ENCODE results near the gene CD79B. TPM values are rescaled to one million over a fixed set of nuclear protein-coding genes. Genes with fewer than 3 reads are reported as not detected.
A peak's percentile ranks its signal among the peaks of the same experiment; 100 is the strongest.

CD79B gene
- total RNA-seq, 1 experiment from 2014 or later: 0.59 TPM

DNA sequence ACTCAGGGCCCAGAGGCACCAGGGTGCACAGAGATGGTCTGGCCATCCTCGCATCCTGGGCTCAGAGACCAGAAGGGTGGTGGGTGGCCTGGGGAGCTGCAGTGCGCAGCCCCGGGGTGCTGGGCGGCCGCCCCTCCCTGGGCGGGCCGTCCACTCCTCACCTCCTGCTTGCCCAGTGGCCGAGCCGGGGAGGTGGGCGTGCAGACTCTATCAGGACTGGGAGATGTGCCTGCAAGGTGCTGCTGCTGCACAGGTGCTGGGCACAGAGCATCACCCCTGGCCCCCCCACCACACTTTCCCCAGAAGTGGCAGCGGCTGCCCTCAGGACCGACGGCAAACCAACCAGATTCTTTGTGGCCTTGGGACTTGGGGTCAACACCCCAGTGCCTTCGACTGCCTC lies 40.7 kb upstream of the CD79B start, which contains the start of gene SCN4A:
Gene SCN4A (minus strand): TSS at position 123 of the 400 bp plus-strand sequence. CDS start 77 bp downstream, at position 46.
- RAD21 ChIA-PET (ENCODE audit: low non-redundant PET in 1 of 2, low total read pairs in 2 of 2, uncharacterized antibody in 2 of 2, unreplicated experiment in 2 of 2): no interaction called here
- H3K4me1 ChIP-seq (ENCODE audit: control insufficient read depth in 1 of 2, insufficient read depth in 2 of 2, low read length in 2 of 2): peaks cover 23 to 42% of the 10 kb centered on the region in 2 experiments
- H2AFZ ChIP-seq (ENCODE audit: low read depth, low read length, poor library complexity, severe bottlenecking): no peak within 1 kb of the TSS
- no peak for ATAC-seq
- H3K27ac ChIP-seq (ENCODE audit: low read depth, low read length): peak within 1 kb of the TSS; percentile 46; the same call in 1 of the 2 replicates
- TF ChIP-seq ZNF274 (IDR thresholded peaks at IDR 0.05; ENCODE audit: low read depth, low read length) (no peak), POLR2A (IDR thresholded peaks at IDR 0.05; ENCODE audit: borderline replicate concordance, extremely low read depth, insufficient read depth, insufficient read length) (no peak), SP1 (IDR thresholded peaks at IDR 0.05; ENCODE audit: low read depth) (no peak), EGR1 (IDR thresholded peaks at IDR 0.05; ENCODE audit: low read depth) (no peak)
- no peaks in the 10 kb centered on the region for H3K27me3 ChIP-seq (ENCODE audit: insufficient read depth, low read length)
- H3K9me3 ChIP-seq (ENCODE audit: control insufficient read depth in 1 of 2, insufficient read depth in 1 of 2, low read depth in 1 of 2, low read length in 2 of 2): no peaks in the 10 kb centered on the region
- H4K20me1 ChIP-seq (ENCODE audit: insufficient read depth): no peaks in the 10 kb centered on the region
- DNase-seq (ENCODE audit: low read depth, low spot score): no peak
- H3K4me3 ChIP-seq (replicated peaks in 1 of 2; ENCODE audit: low read depth in 1 of 2, low read length in 2 of 2): peak within 1 kb of the TSS in 1 of 2 experiments; percentile 44; a peak in 2 of 4 replicates
- no peaks in the 10 kb centered on the region for H3K9me2 ChIP-seq (ENCODE audit: insufficient read depth)
- H3K36me3 ChIP-seq (ENCODE audit: control insufficient read depth in 1 of 2, insufficient read depth in 2 of 2, low read length in 2 of 2): no peaks in the 10 kb centered on the region
- CTCF ChIA-PET: no interaction called here
- POLR2A ChIA-PET: no interaction called here
- BruUV-seq (replicated peaks): no TSS peak
- H3K4me2 ChIP-seq (ENCODE audit: low read length): peak within 1 kb of the TSS; percentile 78
- no peaks in the 10 kb centered on the region for H3K79me2 ChIP-seq (ENCODE audit: insufficient read depth, low read length)
- peak within 1 kb of the TSS; percentile 32; the same call in 1 of the 2 replicates for H3K9ac ChIP-seq (ENCODE audit: low read length)
- intact Hi-C loops (cut with micrococcal nuclease): no loop called here

DNA sequence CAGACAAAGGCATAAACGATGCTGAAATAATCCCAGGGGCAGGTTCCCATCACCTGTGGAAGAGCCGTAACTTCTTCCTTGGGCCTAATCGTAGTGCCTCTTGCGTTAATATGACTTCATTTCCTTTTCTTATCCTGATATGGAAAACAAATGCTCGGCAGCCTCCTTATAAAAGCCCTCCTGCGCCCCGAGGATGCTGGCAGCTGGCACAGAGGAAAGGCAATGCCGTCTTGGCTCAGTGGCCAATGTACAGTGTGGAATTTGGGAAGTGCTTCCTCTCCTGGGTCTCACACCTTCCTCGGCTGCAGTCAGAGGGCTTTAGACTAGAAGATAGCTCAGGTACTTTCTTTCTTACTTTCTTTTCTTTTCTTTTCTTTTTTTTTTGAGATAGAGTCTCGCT lies 37.1 kb upstream of the CD79B start:
- no peak overlapping the region for H3K4me2 ChIP-seq (ENCODE audit: low read length)
- ChIA-PET RAD21 (ENCODE audit: low non-redundant PET in 1 of 2, low total read pairs in 2 of 2, uncharacterized antibody in 2 of 2, unreplicated experiment in 2 of 2) (no interaction called here), POLR2A (no interaction called here), CTCF (interaction anchor here (1.6 kb wide), 1 partner anchor 22 kb away, joined by 7 read pairs; no protein-coding TSS in a partner anchor)
- H3K27me3 ChIP-seq (ENCODE audit: insufficient read depth, low read length): no peaks in the 10 kb centered on the region
- H3K9me3 ChIP-seq (ENCODE audit: control insufficient read depth in 1 of 2, insufficient read depth in 1 of 2, low read depth in 1 of 2, low read length in 2 of 2): no peaks in the 10 kb centered on the region
- no peak overlapping the region for H2AFZ ChIP-seq (ENCODE audit: low read depth, low read length, poor library complexity, severe bottlenecking)
- no peak for DNase-seq (ENCODE audit: low read depth, low spot score)
- no peaks in the 10 kb centered on the region for H3K9me2 ChIP-seq (ENCODE audit: insufficient read depth)
- no peak for ATAC-seq
- H3K36me3 ChIP-seq (ENCODE audit: control insufficient read depth in 1 of 2, insufficient read depth in 2 of 2, low read length in 2 of 2): no peaks in the 10 kb centered on the region
- H3K4me1 ChIP-seq (ENCODE audit: control insufficient read depth in 1 of 2, insufficient read depth in 2 of 2, low read length in 2 of 2): peaks cover 11 to 23% of the 10 kb centered on the region in 2 experiments
- no peaks in the 10 kb centered on the region for H4K20me1 ChIP-seq (ENCODE audit: insufficient read depth)
- H3K9ac ChIP-seq (ENCODE audit: low read length): no peak overlapping the region
- no TSS peak for BruUV-seq (replicated peaks)
- H3K79me2 ChIP-seq (ENCODE audit: insufficient read depth, low read length): no peaks in the 10 kb centered on the region
- H3K27ac ChIP-seq (ENCODE audit: low read depth, low read length): no peak overlapping the region
- no peak overlapping the region for H3K4me3 ChIP-seq (replicated peaks in 1 of 2; ENCODE audit: low read depth in 1 of 2, low read length in 2 of 2)
- intact Hi-C loops (cut with micrococcal nuclease): no loop called here
- no peak for TF ChIP-seq EZH2 (IDR thresholded peaks at IDR 0.05)
- TF ChIP-seq POLR2AphosphoS5 (IDR thresholded peaks at IDR 0.05; ENCODE audit: low read depth, low read length): no peak
- TF ChIP-seq POLR2A (IDR thresholded peaks at IDR 0.05; ENCODE audit: borderline replicate concordance, extremely low read depth, insufficient read depth, insufficient read length): no peak
- no peak for TF ChIP-seq TCF7L2 (IDR thresholded peaks at IDR 0.05; ENCODE audit: borderline replicate concordance, extremely low read depth, insufficient read depth, insufficient read length)
- no peak for TF ChIP-seq YY1 (IDR thresholded peaks at IDR 0.05; ENCODE audit: extremely low read depth, insufficient replicate concordance, low read depth, low read length)
- TF ChIP-seq, protein P1, sequence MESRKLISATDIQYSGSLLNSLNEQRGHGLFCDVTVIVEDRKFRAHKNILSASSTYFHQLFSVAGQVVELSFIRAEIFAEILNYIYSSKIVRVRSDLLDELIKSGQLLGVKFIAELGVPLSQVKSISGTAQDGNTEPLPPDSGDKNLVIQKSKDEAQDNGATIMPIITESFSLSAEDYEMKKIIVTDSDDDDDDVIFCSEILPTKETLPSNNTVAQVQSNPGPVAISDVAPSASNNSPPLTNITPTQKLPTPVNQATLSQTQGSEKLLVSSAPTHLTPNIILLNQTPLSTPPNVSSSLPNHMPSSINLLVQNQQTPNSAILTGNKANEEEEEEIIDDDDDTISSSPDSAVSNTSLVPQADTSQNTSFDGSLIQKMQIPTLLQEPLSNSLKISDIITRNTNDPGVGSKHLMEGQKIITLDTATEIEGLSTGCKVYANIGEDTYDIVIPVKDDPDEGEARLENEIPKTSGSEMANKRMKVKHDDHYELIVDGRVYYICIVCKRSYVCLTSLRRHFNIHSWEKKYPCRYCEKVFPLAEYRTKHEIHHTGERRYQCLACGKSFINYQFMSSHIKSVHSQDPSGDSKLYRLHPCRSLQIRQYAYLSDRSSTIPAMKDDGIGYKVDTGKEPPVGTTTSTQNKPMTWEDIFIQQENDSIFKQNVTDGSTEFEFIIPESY (IDR thresholded peaks at IDR 0.05; ENCODE audit: extremely low read depth, insufficient replicate concordance, low read length): no peak
- TF ChIP-seq SIN3A (IDR thresholded peaks at IDR 0.05; ENCODE audit: low read depth): no peak
- no peak for TF ChIP-seq CEBPB (IDR thresholded peaks at IDR 0.05; ENCODE audit: low read depth)
- no peak for TF ChIP-seq ZNF274 (IDR thresholded peaks at IDR 0.05; ENCODE audit: low read depth, low read length)
- TF ChIP-seq SRF (IDR thresholded peaks at IDR 0.05; ENCODE audit: low read depth): no peak
- no peak for TF ChIP-seq SP1 (IDR thresholded peaks at IDR 0.05; ENCODE audit: low read depth)
- no peak for TF ChIP-seq RAD21 (IDR thresholded peaks at IDR 0.05; ENCODE audit: low read depth)
- TF ChIP-seq, protein P2, sequence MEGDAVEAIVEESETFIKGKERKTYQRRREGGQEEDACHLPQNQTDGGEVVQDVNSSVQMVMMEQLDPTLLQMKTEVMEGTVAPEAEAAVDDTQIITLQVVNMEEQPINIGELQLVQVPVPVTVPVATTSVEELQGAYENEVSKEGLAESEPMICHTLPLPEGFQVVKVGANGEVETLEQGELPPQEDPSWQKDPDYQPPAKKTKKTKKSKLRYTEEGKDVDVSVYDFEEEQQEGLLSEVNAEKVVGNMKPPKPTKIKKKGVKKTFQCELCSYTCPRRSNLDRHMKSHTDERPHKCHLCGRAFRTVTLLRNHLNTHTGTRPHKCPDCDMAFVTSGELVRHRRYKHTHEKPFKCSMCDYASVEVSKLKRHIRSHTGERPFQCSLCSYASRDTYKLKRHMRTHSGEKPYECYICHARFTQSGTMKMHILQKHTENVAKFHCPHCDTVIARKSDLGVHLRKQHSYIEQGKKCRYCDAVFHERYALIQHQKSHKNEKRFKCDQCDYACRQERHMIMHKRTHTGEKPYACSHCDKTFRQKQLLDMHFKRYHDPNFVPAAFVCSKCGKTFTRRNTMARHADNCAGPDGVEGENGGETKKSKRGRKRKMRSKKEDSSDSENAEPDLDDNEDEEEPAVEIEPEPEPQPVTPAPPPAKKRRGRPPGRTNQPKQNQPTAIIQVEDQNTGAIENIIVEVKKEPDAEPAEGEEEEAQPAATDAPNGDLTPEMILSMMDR (IDR thresholded peaks at IDR 0.05 in 2 of 3, conservative IDR thresholded peaks at IDR 0.05 in 1 of 3; ENCODE audit: borderline replicate concordance in 1 of 3, insufficient read depth in 1 of 3, low read depth in 2 of 3, low read length in 2 of 3): no peak
- no peak for TF ChIP-seq ZFX (IDR thresholded peaks at IDR 0.05)
- TF ChIP-seq EGR1 (IDR thresholded peaks at IDR 0.05; ENCODE audit: low read depth): no peak
- TF ChIP-seq ELF1 (IDR thresholded peaks at IDR 0.05; ENCODE audit: borderline replicate concordance, low read depth): no peak
- no peak for TF ChIP-seq CBX3 (IDR thresholded peaks at IDR 0.05; ENCODE audit: low read depth)

Measured in HCT116 (cell line).